GM12873 (cell line): ENCODE data around the gene SCO1.

Experiments
- TF ChIP-seq, protein P1 (sequence below): IDR thresholded peaks from 2 replicates; pipeline ENCODE4 v1.5.1; 2012; ENCODE audit warnings: low read depth, mild to moderate bottlenecking, moderate library complexity, low read length, control low read depth; ENCODE audit not compliant: insufficient read depth; ENCODE audit errors: missing control alignments

SCO1 gene

GRCh38 chr17:10716218-10716617, 18.9 kb upstream of the SCO1 start:
- TF ChIP-seq, protein P1, sequence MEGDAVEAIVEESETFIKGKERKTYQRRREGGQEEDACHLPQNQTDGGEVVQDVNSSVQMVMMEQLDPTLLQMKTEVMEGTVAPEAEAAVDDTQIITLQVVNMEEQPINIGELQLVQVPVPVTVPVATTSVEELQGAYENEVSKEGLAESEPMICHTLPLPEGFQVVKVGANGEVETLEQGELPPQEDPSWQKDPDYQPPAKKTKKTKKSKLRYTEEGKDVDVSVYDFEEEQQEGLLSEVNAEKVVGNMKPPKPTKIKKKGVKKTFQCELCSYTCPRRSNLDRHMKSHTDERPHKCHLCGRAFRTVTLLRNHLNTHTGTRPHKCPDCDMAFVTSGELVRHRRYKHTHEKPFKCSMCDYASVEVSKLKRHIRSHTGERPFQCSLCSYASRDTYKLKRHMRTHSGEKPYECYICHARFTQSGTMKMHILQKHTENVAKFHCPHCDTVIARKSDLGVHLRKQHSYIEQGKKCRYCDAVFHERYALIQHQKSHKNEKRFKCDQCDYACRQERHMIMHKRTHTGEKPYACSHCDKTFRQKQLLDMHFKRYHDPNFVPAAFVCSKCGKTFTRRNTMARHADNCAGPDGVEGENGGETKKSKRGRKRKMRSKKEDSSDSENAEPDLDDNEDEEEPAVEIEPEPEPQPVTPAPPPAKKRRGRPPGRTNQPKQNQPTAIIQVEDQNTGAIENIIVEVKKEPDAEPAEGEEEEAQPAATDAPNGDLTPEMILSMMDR = no peak

GRCh38 chr17:10713318-10713717, 16.0 kb upstream of the SCO1 start:
- TF ChIP-seq, protein P1 = no peak

DNA sequence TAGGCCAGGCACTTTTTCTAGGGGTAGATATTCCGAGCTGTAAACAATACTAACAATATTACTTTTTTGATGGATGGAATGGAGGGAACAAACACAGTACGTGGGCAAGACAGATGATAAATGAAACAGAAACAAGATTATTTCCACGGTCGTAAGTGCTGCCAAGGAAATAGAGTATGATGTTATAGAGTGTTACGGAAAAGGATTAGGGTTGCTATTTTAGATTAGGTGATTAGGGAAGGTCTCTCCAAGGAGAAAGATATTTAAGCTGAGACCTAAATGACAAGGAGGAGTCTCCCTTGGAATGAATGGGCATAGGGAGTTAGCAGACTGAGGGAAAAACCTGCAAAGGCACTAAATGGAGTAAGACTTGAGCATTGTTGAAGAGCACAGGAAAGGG, 8.4 kb upstream of the SCO1 start:
- TF ChIP-seq, protein P1 = no peak

- TF ChIP-seq, protein P1 = no peak
These were observed 5.2 kb upstream of the SCO1 start for GRCh38 chr17:10702574-10702973.

- TF ChIP-seq, protein P1 = no peak
These were observed 2.5 kb upstream of the SCO1 start for GRCh38 chr17:10699856-10700255.

DNA sequence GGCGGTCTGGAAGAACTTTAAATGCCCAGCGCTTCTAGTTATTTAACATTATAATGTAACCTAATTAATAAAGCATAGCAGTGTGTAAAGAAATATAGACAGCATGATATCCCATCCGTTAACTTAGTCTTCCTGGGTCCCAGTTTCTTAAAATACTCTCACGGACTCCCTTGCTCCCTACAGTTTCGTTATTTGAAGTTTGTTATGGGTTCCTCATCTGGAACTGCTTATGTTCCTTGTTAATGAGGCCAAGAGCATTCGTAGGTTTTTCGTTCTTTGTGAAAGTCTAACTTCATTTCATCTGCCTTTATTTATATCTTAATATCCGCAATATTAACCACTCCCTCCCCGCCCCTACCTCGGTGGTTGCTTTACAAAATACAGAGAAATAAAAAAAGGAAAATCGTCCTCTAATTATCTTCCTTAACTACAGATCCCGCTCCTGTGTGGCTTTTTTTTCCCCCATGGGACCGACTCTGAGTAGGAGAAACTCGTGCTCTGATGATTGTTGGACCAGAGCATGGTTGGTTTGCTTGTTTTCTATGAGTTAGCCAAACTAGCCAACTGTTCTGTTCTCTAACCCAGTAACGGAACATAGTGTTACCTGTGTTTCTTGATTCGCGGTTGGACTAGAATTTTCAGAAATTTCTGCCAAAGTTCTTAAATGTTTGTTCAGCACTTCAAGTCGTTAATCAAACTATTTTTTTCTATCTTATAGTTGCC, 924 bp upstream of the SCO1 start:
- TF ChIP-seq, protein P1 = no peak

- TF ChIP-seq, protein P1 = no peak
These were observed 9.8 kb downstream of the SCO1 start for GRCh38 chr17:10687499-10687898.
